Measurements from ENCODE around the gene EGR1. TPM values are rescaled to one million over a fixed set of nuclear protein-coding genes. Genes with fewer than 3 reads are reported as not detected.

EGR1 gene
- total and polyA plus RNA-seq, 4 donors: 1.4 to 88.7 (median 13.1) TPM

DNA sequence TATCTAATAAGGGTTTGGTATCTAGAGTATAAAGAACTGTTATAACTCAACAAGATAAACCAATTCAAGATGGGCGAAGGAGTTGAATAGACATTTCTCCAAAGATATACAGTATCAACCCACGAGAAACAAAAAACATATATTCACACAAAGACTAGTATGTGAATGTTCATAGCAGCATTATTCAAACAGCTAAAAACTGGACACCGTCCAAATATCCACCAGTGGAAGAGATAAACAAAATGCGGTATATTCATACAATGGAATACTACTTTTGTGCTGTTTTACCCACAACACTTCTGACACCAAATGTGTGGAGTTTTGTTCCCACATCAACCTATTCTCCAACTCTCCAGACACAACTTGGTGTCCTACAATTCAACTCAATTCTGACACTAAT is 33.1 kb downstream of the EGR1 start:
- 63% methylated on average over 4 of the region's 4 CpGs for WGBS
- H3K9me3 ChIP-seq (ENCODE audit: control insufficient read depth in 4 of 4, low read length in 3 of 4): no peaks in the 10 kb centered on the region
- H3K27ac ChIP-seq (ENCODE audit: low read depth in 1 of 2, low read length in 2 of 2): no peak overlapping the region
- no peak overlapping the region for H3K4me3 ChIP-seq (ENCODE audit: low read depth in 1 of 3, low read length in 3 of 3)
- TF ChIP-seq HNF4G (IDR thresholded peaks at IDR 0.05) (no peak), RAD21 (IDR thresholded peaks at IDR 0.05) (no peak), ZBTB33 (IDR thresholded peaks at IDR 0.05) (no peak), FOXA2 (IDR thresholded peaks at IDR 0.05) (no peak), FOXA1 (IDR thresholded peaks at IDR 0.05) (no peak)
- TF ChIP-seq, protein P1, sequence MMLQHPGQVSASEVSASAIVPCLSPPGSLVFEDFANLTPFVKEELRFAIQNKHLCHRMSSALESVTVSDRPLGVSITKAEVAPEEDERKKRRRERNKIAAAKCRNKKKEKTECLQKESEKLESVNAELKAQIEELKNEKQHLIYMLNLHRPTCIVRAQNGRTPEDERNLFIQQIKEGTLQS (IDR thresholded peaks at IDR 0.05): no peak
- no peaks in the 10 kb centered on the region for H3K27me3 ChIP-seq (ENCODE audit: control insufficient read depth in 4 of 4, insufficient read depth in 4 of 4, low read length in 3 of 4)
- DNase-seq (ENCODE audit: low spot score): no peak
- H3K4me1 ChIP-seq (ENCODE audit: control insufficient read depth in 4 of 4, insufficient read depth in 4 of 4, low read length in 3 of 4): peaks cover 0 to 16% (median 8%) of the 10 kb centered on the region in 4 donors
- H3K9ac ChIP-seq (ENCODE audit: low read depth in 1 of 2, low read length in 2 of 2): no peak overlapping the region
- no peaks in the 10 kb centered on the region for H3K36me3 ChIP-seq (ENCODE audit: control insufficient read depth in 4 of 4, insufficient read depth in 3 of 4, low read depth in 1 of 4, low read length in 3 of 4)

GRCh38 chr5:138502121-138502520 is 36.8 kb downstream of the EGR1 start:
- no peak overlapping the region for H3K27ac ChIP-seq (ENCODE audit: low read depth in 1 of 2, low read length in 2 of 2)
- no peaks in the 10 kb centered on the region for H3K9me3 ChIP-seq (ENCODE audit: control insufficient read depth in 4 of 4, low read length in 3 of 4)
- no peak for DNase-seq (ENCODE audit: low spot score)
- 69% methylated on average over 4 of the region's 4 CpGs for WGBS
- TF ChIP-seq CTCF (IDR thresholded peaks at IDR 0.05; ENCODE audit: low read depth, low read length, missing input control) (no peak), SP1 (IDR thresholded peaks at IDR 0.05) (no peak), FOXA2 (IDR thresholded peaks at IDR 0.05) (no peak), TAF1 (conservative IDR thresholded peaks at IDR 0.05) (no peak), GABPA (IDR thresholded peaks at IDR 0.05 in 1 of 2, conservative IDR thresholded peaks at IDR 0.05 in 1 of 2) (no peak), NR2F2 (IDR thresholded peaks at IDR 0.05) (no peak), EGR1 (IDR thresholded peaks at IDR 0.05; ENCODE audit: low read depth in 2 of 2) (no peak)
- H3K4me1 ChIP-seq (ENCODE audit: control insufficient read depth in 4 of 4, insufficient read depth in 4 of 4, low read length in 3 of 4): peaks cover 6 to 44% (median 35%) of the 10 kb centered on the region in 4 donors
- H3K4me3 ChIP-seq (ENCODE audit: low read depth in 1 of 3, low read length in 3 of 3): no peak overlapping the region
- H3K9ac ChIP-seq (ENCODE audit: low read depth in 1 of 2, low read length in 2 of 2): no peak overlapping the region
- H3K27me3 ChIP-seq (ENCODE audit: control insufficient read depth in 4 of 4, insufficient read depth in 4 of 4, low read length in 3 of 4): no peaks in the 10 kb centered on the region
- H3K36me3 ChIP-seq (ENCODE audit: control insufficient read depth in 4 of 4, insufficient read depth in 3 of 4, low read depth in 1 of 4, low read length in 3 of 4): no peaks in the 10 kb centered on the region

DNA sequence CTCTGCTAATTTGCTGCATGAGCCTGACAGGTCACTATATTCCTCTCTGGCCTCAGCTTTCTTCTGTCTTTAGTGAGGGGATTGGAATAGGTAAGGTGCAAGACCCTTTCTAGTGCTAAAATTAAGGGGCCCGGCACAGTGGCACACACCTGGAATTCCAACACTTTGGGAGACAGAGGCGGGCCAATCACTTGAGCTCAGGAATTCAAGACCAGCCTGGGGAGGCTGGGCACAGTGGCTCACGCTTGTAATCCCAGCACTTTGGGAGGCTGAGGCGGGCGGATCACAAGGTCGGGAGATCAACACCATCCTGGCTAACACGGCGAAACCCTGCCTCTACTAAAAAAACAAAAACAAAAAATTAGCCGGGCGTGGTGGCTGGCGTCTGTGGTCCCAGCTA is 37.2 kb downstream of the EGR1 start:
- DNase-seq (ENCODE audit: low spot score): no peak
- H3K4me3 ChIP-seq (ENCODE audit: low read depth in 1 of 3, low read length in 3 of 3): no peak overlapping the region
- no peaks in the 10 kb centered on the region for H3K36me3 ChIP-seq (ENCODE audit: control insufficient read depth in 4 of 4, insufficient read depth in 3 of 4, low read depth in 1 of 4, low read length in 3 of 4)
- H3K9ac ChIP-seq (ENCODE audit: low read depth in 1 of 2, low read length in 2 of 2): no peak overlapping the region
- no peak overlapping the region for H3K27ac ChIP-seq (ENCODE audit: low read depth in 1 of 2, low read length in 2 of 2)
- TF ChIP-seq CTCF (IDR thresholded peaks at IDR 0.05; ENCODE audit: low read depth, low read length, missing input control) (no peak), EGR1 (IDR thresholded peaks at IDR 0.05; ENCODE audit: low read depth in 2 of 2) (no peak), HNF4G (IDR thresholded peaks at IDR 0.05) (no peak), RXRA (IDR thresholded peaks at IDR 0.05) (no peak), SP1 (IDR thresholded peaks at IDR 0.05) (no peak), HNF4A (conservative IDR thresholded peaks at IDR 0.05) (no peak)
- TF ChIP-seq, protein P1 (IDR thresholded peaks at IDR 0.05): no peak
- no peaks in the 10 kb centered on the region for H3K9me3 ChIP-seq (ENCODE audit: control insufficient read depth in 4 of 4, low read length in 3 of 4)
- 87% methylated on average over 11 of the region's 11 CpGs for WGBS
- H3K27me3 ChIP-seq (ENCODE audit: control insufficient read depth in 4 of 4, insufficient read depth in 4 of 4, low read length in 3 of 4): no peaks in the 10 kb centered on the region
- H3K4me1 ChIP-seq (ENCODE audit: control insufficient read depth in 4 of 4, insufficient read depth in 4 of 4, low read length in 3 of 4): peaks cover 6 to 47% (median 38%) of the 10 kb centered on the region in 4 donors
